GM18517 (cell line): ENCODE data around the gene PCSK4.
"Not testable (repeated sequence)": the region's sequence is repeated elsewhere in the genome, so short reads cannot be mapped to it uniquely, and the experiment has no call there.

ENCODE experiments used
- ATAC-seq: cut with Tn5 transposase; IDR thresholded peaks from one replicate; pipeline ENCODE4 v1.9.1; 2021; ENCODE audit warnings: mild to moderate bottlenecking, moderate library complexity; ENCODE audit not compliant: unreplicated experiment

The PCSK4 gene

GRCh38 chr19:1522838-1523237 is 32.7 kb upstream of the PCSK4 start:
- ATAC-seq = no peak

GRCh38 chr19:1522061-1522460 is 31.9 kb upstream of the PCSK4 start:
- no peak for ATAC-seq

- no peak for ATAC-seq
Observed at GRCh38 chr19:1521636-1522035, 31.5 kb upstream of the PCSK4 start.

- ATAC-seq = no peak
Observed at GRCh38 chr19:1520203-1520780, 30.1 kb upstream of the PCSK4 start.

GRCh38 chr19:1519802-1520201 is 29.7 kb upstream of the PCSK4 start:
- not testable (repeated sequence) for ATAC-seq

- no peak for ATAC-seq
Observed at GRCh38 chr19:1518471-1518870, 28.3 kb upstream of the PCSK4 start.

- ATAC-seq = no peak
Observed at GRCh38 chr19:1516395-1516753, 26.2 kb upstream of the PCSK4 start.

GRCh38 chr19:1514986-1515721 is 25.0 kb upstream of the PCSK4 start:
- no peak for ATAC-seq

GRCh38 chr19:1514295-1514661 is 24.1 kb upstream of the PCSK4 start:
- ATAC-seq = no peak

- no peak for ATAC-seq
Observed at GRCh38 chr19:1513499-1514294, 23.5 kb upstream of the PCSK4 start.

- no peak for ATAC-seq
Observed at GRCh38 chr19:1512671-1513498, 22.7 kb upstream of the PCSK4 start, which contains the start of gene ADAMTSL5. Gene ADAMTSL5 (minus strand): TSS chr19:1513019. CDS start chr19:1510943, 2,076 bp downstream.

GRCh38 chr19:1511318-1512317 is 21.5 kb upstream of the PCSK4 start:
- no peak for ATAC-seq

GRCh38 chr19:1510807-1511206 is 20.7 kb upstream of the PCSK4 start:
- no peak for ATAC-seq

- ATAC-seq = no peak
Observed at GRCh38 chr19:1510442-1510806, 20.3 kb upstream of the PCSK4 start.

- ATAC-seq = no peak
Observed at GRCh38 chr19:1509602-1510441, 19.7 kb upstream of the PCSK4 start.

GRCh38 chr19:1508507-1508856 is 18.3 kb upstream of the PCSK4 start:
- no peak for ATAC-seq

GRCh38 chr19:1507763-1508506 is 17.8 kb upstream of the PCSK4 start:
- no peak for ATAC-seq

- no peak for ATAC-seq
Observed at GRCh38 chr19:1507192-1507660, 17.1 kb upstream of the PCSK4 start.
